Parathyroid adenoma (tissue), 2 donors: ENCODE results near the gene ANXA6.

ENCODE experiments used
- H2AFZ ChIP-seq: fragments of 300-600 bp; sonication (generic); one replicate; pipeline ENCODE4 v1.7.0; 2017; ENCODE audit warnings: antibody characterized with exemption, mild to moderate bottlenecking
- H3K27ac ChIP-seq: fragments of 300-600 bp; sonication (generic); one replicate; pipeline ENCODE4 v1.7.0; 2017
- H3K27me3 ChIP-seq: fragments of 300-600 bp; sonication (generic); one replicate; pipeline ENCODE4 v1.7.0; 2017; ENCODE audit warnings: low read length; ENCODE audit not compliant: control insufficient read depth, insufficient read depth
- H3K36me3 ChIP-seq: fragments of 300-600 bp; sonication (generic); one replicate; pipeline ENCODE4 v1.7.0; 2017; ENCODE audit warnings: low read length; ENCODE audit not compliant: control insufficient read depth, insufficient read depth
- H3K4me1 ChIP-seq: fragments of 300-600 bp; sonication (generic); one replicate; pipeline ENCODE4 v1.7.0; 2017; ENCODE audit warnings: control low read depth
- H3K4me2 ChIP-seq: fragments of 300-600 bp; sonication (generic); one replicate; pipeline ENCODE4 v1.7.0; 2017; ENCODE audit warnings: low read length
- H3K4me3 ChIP-seq: fragments of 300-600 bp; sonication (generic); one replicate; pipeline ENCODE4 v1.7.0; 2017; ENCODE audit warnings: low read depth, low read length
- H3K79me2 ChIP-seq: fragments of 300-600 bp; sonication (generic); one replicate; pipeline ENCODE4 v1.7.0; 2017; ENCODE audit warnings: control low read depth
- H3K9ac ChIP-seq: fragments of 300-600 bp; sonication (generic); one replicate; pipeline ENCODE4 v1.7.0; 2017; ENCODE audit warnings: mild to moderate bottlenecking
- H3K9me3 ChIP-seq: fragments of 300-600 bp; sonication (generic); one replicate; pipeline ENCODE4 v1.7.0; 2017; ENCODE audit warnings: low read length; ENCODE audit not compliant: control insufficient read depth
- TF ChIP-seq, protein P1 (sequence below): fragments of 300-600 bp; sonication (generic); IDR thresholded peaks from one replicate; pipeline ENCODE4 v1.7.0; 2017; ENCODE audit warnings: antibody characterized with exemption, mild to moderate bottlenecking
- donor health status: primary hyperparathyroidism.

The ANXA6 gene

DNA sequence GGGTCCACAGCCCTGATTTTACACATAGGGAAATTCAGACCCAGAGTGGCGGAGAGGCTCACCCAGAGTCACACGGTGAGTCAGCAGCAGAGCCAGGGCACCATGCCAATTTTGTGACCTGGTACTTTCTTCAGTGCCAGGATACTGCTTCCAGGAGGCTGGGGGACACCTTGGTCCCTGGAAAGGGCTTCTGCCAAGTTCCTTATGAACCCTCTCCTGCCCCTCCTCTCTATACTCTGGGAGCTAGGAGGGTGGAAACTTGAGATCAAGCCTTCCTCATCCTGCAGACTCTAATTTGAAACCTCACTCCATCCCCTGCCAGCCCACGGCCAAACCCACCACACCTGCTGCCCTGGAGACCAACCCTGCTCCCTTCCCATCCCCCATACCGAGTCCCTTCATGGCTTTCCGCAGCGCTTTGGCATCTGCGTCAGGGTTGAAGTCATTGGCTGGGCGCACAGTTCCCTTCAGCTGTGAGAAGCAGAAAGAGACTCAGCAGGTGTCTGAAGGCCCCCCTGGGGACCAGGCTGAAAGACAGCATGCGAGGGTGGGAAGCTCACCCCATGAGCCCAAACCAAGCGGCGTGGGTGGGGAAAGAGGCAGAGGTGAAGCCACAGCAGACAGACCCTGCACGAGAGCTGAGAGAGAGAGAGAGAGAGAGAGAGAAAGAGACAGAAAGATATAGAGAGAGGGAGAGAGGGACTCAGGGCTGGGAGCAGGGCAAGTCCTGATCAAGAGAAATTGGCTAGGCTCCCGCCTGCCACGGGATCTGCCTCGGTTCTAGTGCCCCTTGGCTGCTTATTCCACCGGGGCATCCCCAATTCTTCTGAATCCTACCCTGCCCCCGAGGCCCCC lies 33.5 kb downstream of the ANXA6 start:
- Histone ChIP-seq H3K4me3 (no peak overlapping the region), H3K27me3 (no peaks in the 10 kb centered on the region), H3K9me3 (no peaks in the 10 kb centered on the region), H3K27ac (no peak overlapping the region), H2AFZ (no peak overlapping the region), H3K36me3 (no peaks in the 10 kb centered on the region), H3K9ac (no peak overlapping the region), H3K4me2 (no peak overlapping the region), H3K4me1 (peaks cover 13% of the 10 kb centered on the region), H3K79me2 (peaks cover 4% of the 10 kb centered on the region)
- TF ChIP-seq, protein P1, sequence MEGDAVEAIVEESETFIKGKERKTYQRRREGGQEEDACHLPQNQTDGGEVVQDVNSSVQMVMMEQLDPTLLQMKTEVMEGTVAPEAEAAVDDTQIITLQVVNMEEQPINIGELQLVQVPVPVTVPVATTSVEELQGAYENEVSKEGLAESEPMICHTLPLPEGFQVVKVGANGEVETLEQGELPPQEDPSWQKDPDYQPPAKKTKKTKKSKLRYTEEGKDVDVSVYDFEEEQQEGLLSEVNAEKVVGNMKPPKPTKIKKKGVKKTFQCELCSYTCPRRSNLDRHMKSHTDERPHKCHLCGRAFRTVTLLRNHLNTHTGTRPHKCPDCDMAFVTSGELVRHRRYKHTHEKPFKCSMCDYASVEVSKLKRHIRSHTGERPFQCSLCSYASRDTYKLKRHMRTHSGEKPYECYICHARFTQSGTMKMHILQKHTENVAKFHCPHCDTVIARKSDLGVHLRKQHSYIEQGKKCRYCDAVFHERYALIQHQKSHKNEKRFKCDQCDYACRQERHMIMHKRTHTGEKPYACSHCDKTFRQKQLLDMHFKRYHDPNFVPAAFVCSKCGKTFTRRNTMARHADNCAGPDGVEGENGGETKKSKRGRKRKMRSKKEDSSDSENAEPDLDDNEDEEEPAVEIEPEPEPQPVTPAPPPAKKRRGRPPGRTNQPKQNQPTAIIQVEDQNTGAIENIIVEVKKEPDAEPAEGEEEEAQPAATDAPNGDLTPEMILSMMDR: no peak

DNA sequence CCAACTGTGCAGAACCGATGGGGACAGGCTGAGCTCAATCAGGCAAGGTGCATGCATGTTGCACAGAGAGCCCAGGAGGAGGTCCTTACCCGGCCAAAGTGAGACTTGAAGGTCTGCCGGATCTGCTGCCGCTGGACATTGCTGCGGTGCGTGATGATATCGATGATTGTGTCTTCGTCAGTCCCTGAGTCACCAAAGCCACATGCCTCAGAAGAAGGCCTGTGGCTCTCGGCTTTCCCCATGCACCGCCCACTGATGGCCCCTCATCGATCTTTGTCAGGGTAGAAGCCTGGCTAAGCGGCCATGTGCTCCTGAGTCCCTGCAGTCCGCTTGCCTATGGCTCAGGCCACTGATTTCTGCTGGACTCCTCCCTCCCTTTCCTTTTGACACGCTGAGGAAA lies 34.8 kb downstream of the ANXA6 start:
- Histone ChIP-seq H3K4me3 (no peak overlapping the region), H3K27me3 (no peaks in the 10 kb centered on the region), H2AFZ (no peak overlapping the region), H3K9me3 (no peaks in the 10 kb centered on the region), H3K27ac (no peak overlapping the region), H3K4me1 (peaks cover 13% of the 10 kb centered on the region), H3K79me2 (peaks cover 4% of the 10 kb centered on the region), H3K4me2 (no peak overlapping the region), H3K36me3 (no peaks in the 10 kb centered on the region), H3K9ac (no peak overlapping the region)
- TF ChIP-seq, protein P1: no peak

DNA sequence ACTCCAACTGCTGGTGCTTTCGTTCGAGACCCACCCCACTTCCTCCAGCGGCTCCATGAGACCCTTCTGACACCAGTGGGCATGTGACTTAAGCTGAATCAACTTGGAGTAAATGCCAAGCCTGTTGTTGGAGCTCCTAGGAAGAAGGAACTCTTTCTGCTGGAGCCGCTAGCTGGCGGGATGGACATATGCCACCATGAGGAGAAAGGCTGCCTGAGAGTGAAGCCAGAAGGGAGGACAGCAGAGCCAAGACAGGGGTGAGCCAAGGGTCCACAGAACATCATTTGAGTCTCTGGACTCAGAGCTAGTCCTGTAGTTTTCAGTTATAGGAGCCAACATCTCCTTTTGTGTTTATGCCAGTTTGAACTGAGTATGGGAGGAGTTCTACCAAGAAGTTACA lies 35.9 kb downstream of the ANXA6 start:
- Histone ChIP-seq H3K4me3 (no peak overlapping the region), H3K4me1 (peaks cover 13% of the 10 kb centered on the region), H3K79me2 (peaks cover 4% of the 10 kb centered on the region), H3K4me2 (no peak overlapping the region), H3K27ac (no peak overlapping the region), H2AFZ (no peak overlapping the region), H3K9me3 (no peaks in the 10 kb centered on the region), H3K36me3 (no peaks in the 10 kb centered on the region), H3K27me3 (no peaks in the 10 kb centered on the region), H3K9ac (no peak overlapping the region)
- TF ChIP-seq, protein P1: no peak

DNA sequence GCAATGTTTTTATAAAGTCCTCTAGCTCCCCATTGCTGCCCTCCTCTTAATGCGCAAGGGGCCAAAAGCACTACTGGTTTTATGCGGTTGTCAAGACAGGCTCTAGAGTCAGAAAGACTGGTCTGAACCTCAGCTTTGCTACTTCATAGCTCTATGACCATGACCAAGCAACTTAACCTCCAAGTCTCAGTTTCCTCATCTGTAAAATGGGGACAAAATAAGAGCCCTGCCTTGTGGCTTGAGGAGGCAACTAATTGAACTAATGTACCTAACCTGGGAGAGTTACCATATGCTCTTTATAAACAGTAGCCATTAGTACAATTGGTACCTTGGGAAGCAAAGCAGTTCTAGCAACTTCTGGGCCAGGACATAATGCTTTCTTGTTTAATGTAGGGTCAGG lies 36.5 kb downstream of the ANXA6 start:
- H3K79me2 ChIP-seq: peaks cover 4% of the 10 kb centered on the region
- H3K36me3 ChIP-seq: no peaks in the 10 kb centered on the region
- H3K4me1 ChIP-seq: peaks cover 11% of the 10 kb centered on the region
- H3K9ac ChIP-seq: no peak overlapping the region
- no peak overlapping the region for H3K27ac ChIP-seq
- TF ChIP-seq, protein P1: no peak
- H3K27me3 ChIP-seq: no peaks in the 10 kb centered on the region
- H3K4me3 ChIP-seq: no peak overlapping the region
- H2AFZ ChIP-seq: no peak overlapping the region
- H3K9me3 ChIP-seq: no peaks in the 10 kb centered on the region
- no peak overlapping the region for H3K4me2 ChIP-seq
